GM18526 (cell line): ENCODE measurements around the gene GNG7.

Source experiments
- POLR2A ChIP-seq: IDR thresholded peaks from 3 replicates; pipeline ENCODE4 v1.6.1; 2011; ENCODE audit not compliant: insufficient read length; ENCODE audit errors: extremely low read depth

The GNG7 gene

DNA sequence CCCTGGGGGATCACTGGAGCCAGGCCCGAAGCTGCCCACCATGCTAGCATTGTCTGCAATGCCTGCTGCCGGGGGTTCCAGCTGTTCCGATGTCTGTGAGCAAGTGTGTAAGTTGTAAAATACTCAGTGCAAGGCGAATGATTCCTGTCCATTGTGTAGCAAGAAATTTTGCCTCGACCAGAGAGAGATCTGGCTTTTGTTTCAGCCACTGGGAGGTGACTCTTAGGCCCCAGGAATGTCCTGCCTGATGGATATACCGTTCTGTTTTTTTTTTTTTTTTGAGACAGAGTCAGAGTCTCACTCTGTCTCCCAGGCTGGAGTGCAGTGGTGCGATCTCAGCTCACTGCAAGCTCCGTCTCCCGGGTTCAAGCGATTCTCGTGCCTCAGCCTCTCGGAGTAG lies 233.9 kb downstream of the GNG7 start:
- no peak for TF ChIP-seq POLR2A

DNA sequence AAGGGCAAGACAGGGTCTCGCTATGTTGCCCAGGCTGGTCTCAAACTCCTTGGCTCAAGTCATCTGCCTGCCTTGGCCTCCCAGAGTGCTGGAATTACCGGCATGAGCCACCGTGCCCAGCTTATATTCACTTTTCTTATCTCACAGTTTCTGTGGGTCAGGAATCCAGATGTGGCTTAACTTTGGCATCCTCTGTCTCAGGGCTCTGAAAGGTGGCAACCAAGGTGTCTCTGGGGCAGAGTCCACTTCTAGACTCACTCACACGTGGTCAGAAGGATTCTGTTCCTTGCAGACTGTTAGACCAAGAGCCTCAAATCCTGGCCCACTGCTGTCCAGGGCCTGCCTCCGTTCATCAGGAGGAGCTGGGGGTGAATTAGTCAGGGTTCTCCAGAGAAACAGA lies 238.1 kb downstream of the GNG7 start:
- no peak for TF ChIP-seq POLR2A

DNA sequence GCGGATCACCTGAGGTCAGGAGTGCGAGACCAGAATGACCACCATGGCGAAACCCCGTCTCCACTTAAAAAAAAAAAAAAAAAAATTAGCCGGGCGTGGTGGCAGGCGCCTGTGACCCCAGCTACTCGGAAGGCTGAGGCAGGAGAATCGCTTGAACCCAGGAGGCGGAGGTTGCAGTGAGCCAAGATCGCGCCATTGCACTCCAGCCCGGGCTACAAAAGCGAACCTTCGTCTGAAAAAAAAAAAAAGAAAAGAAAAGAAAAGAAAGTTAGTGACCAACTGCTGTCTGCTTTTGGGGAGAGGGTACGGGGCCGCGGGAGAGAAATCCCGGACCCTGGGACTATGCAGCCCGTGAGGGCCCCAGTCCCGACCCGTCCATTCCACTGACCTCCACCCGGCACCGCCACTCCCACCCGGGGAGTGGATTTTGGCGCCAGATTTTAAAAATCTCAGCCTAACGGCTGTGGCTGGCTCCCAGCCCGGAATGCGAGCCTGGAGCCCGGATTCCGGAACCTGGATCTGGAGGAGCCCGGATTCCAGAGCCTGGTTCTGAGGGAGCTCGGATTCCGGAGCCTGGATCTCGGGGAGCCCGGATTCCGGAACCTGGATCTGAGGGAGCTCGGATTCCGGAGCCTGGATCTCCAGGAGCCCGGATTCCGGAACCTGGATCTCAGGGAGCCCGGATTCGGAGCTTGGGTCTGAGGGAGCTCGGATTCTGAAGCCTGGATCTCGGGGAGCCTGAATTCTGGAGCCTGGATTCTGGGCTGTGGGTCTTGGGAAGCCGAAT lies 239.7 kb downstream of the GNG7 start:
- no peak for TF ChIP-seq POLR2A

DNA sequence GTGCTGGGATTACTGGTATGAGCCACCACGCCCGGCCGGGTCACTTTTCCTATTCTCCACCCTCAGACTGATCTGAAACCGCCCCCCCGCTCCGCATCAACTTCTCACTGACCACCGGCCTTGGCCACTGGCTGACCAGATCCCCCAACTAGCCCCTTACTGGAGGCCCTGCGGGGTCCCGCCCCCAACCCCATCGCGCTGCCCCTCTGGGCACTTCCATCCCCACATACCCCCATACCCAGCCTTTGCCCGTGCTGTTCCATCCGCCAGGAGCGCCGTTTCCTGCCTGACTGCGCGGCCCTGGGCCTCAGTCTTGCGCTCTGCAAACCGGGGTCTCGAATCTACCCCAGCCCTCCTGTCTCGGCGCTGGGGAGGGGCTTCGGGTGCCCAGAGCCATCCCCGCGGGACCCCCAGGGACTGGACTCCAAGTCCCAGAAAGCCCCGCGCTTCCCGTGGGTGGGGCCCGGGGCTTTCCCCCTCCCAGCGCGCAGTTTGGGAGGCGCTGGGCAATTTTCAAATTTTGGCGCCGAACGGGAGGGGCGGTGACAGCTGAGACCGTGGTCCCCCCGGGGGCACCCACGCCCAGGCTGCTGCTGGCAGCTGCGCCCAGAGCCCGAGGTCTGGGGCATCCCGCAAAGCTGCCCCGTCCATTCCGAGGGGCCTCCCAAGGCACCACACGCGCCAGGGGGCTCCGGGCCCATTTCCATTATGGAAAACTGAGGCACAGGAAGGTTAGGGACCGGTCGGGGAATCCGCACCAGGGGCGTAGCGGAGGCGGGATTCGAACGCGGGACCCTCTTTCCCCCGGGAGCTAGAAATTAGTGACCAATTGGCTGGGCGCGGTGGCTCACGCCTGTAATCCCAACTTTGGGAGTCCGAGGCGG lies 240.5 kb downstream of the GNG7 start:
- peak; percentile 47 for TF ChIP-seq POLR2A
